IMR-90 (cell line): ENCODE results near the gene KLHL42. TPM values are rescaled to one million over a fixed set of nuclear protein-coding genes. Genes with fewer than 3 reads are reported as not detected.

Experiments used
- ATAC-seq: fragments of 200-7000 bp; cut with Tn5 transposase; 2 replicates; pipeline ENCODE4 v1.9.1; 2020; ENCODE audit warnings: low read depth, mild to moderate bottlenecking, moderate library complexity
- BruUV-seq: library from RNA; stranded (reverse); fragments of 400-500 nt; replicated peaks from 2 replicates; lab custom pipeline; 2021; lab: Mats Ljungman, UMichigan
- CTCF ChIA-PET: fragments of 300-600 bp; formaldehyde crosslinking; extraction: SDS; loops from one replicate; lab custom pipeline; 2021; ENCODE audit warnings: antibody characterized with exemption; lab: Yijun Ruan, JAX
- POLR2A ChIA-PET: fragments of 300-600 bp; sonication (Branson Sonifier 250); formaldehyde crosslinking; loops from one replicate; lab custom pipeline; 2022; ENCODE audit warnings: antibody characterized with exemption; ENCODE audit not compliant: unreplicated experiment; lab: Charles Lee
- DNase-seq: peaks from one replicate; pipeline ENCODE4 v3.0.0; 2013
- H2AFZ ChIP-seq: replicated peaks from 2 replicates; pipeline ENCODE3; 2013; ENCODE audit warnings: low read length, mild to moderate bottlenecking; ENCODE audit not compliant: poor library complexity
- H2AK5ac ChIP-seq: 2 replicates; pipeline ENCODE4 v1.6.1; 2013; ENCODE audit warnings: low read depth, low read length, inconsistent platforms
- H2AK9ac ChIP-seq: replicated peaks from 2 replicates; pipeline ENCODE3; 2013; ENCODE audit warnings: mild to moderate bottlenecking, low read depth, low read length, moderate library complexity; ENCODE audit not compliant: poor library complexity
- H2BK120ac ChIP-seq: 2 replicates; pipeline ENCODE4 v1.6.1; 2013; ENCODE audit warnings: low read depth, low read length, inconsistent platforms
- H2BK15ac ChIP-seq: 3 replicates; pipeline ENCODE4 v1.6.1; 2013; ENCODE audit warnings: low read depth, low read length, inconsistent platforms
- H2BK20ac ChIP-seq: 2 replicates; pipeline ENCODE4 v1.6.1; 2013; ENCODE audit warnings: low read depth, mild to moderate bottlenecking, inconsistent platforms, low read length, moderate library complexity
- H2BK5ac ChIP-seq: 2 replicates; pipeline ENCODE4 v1.6.1; 2013; ENCODE audit warnings: mild to moderate bottlenecking, low read depth, low read length, inconsistent platforms; ENCODE audit not compliant: poor library complexity, severe bottlenecking
- H3K14ac ChIP-seq: replicated peaks from 2 replicates; pipeline ENCODE4 v1.6.1; 2013; ENCODE audit warnings: low read depth, low read length, inconsistent platforms
- H3K18ac ChIP-seq: 2 replicates; pipeline ENCODE4 v1.6.1; 2013; ENCODE audit warnings: low read depth, low read length, control low read depth
- H3K23ac ChIP-seq: 2 replicates; pipeline ENCODE4 v1.6.1; 2013; ENCODE audit warnings: low read depth, low read length, inconsistent platforms
- H3K27ac ChIP-seq: 2 replicates; pipeline ENCODE4 v1.5.1; 2013; ENCODE audit warnings: mild to moderate bottlenecking, control low read depth, low read length; ENCODE audit not compliant: insufficient read depth
- H3K27me3 ChIP-seq: 2 replicates; pipeline ENCODE4 v1.6.1; 2013; ENCODE audit warnings: low read length; ENCODE audit not compliant: control insufficient read depth, insufficient read depth
- H3K36me3 ChIP-seq: 2 replicates; pipeline ENCODE4 v1.6.1; 2013; ENCODE audit warnings: low read length, mixed read lengths; ENCODE audit not compliant: control insufficient read depth, insufficient read depth
- H3K4ac ChIP-seq: 2 replicates; pipeline ENCODE4 v1.6.1; 2013; ENCODE audit warnings: low read depth, low read length, inconsistent platforms
- H3K4me1 ChIP-seq: 2 replicates; pipeline ENCODE4 v1.6.1; 2013; ENCODE audit warnings: low read length, mixed read lengths; ENCODE audit not compliant: control insufficient read depth, insufficient read depth
- H3K4me2 ChIP-seq: 2 replicates; pipeline ENCODE4 v1.6.1; 2013; ENCODE audit warnings: low read depth, mild to moderate bottlenecking, control low read depth, low read length, moderate library complexity
- H3K4me3 ChIP-seq: 2 replicates; pipeline ENCODE4 v1.5.1; 2013; ENCODE audit warnings: low read depth, mild to moderate bottlenecking, control low read depth, low read length, moderate library complexity; ENCODE audit not compliant: insufficient read depth
- H3K56ac ChIP-seq: 2 replicates; pipeline ENCODE4 v1.6.1; 2013; ENCODE audit warnings: low read length, inconsistent platforms; ENCODE audit not compliant: insufficient read depth; ENCODE audit errors: extremely low read depth
- H3K79me1 ChIP-seq, 2 experiments: 2 replicates each; pipeline ENCODE4 v1.6.1; 2013; ENCODE audit warnings: low read length in 2 of 2, inconsistent platforms in 1 of 2, low read depth in 1 of 2
- H3K9ac ChIP-seq: 2 replicates; pipeline ENCODE4 v1.6.1; 2013; ENCODE audit warnings: low read depth, low read length, control low read depth
- H3K9me1 ChIP-seq: 2 replicates; pipeline ENCODE4 v1.6.1; 2013; ENCODE audit warnings: low read length, inconsistent platforms; ENCODE audit not compliant: insufficient read depth
- H3K9me3 ChIP-seq: 2 replicates; pipeline ENCODE4 v1.6.1; 2013; ENCODE audit warnings: low read length; ENCODE audit not compliant: control insufficient read depth, insufficient read depth
- H4K20me1 ChIP-seq: 2 replicates; pipeline ENCODE4 v1.6.1; 2013; ENCODE audit warnings: low read length, inconsistent platforms; ENCODE audit not compliant: insufficient read depth
- H4K5ac ChIP-seq: 2 replicates; pipeline ENCODE4 v1.6.1; 2013; ENCODE audit warnings: mild to moderate bottlenecking, low read depth, low read length, control low read depth
- H4K8ac ChIP-seq, 2 experiments: 2 replicates each; pipeline ENCODE4 v1.6.1; 2013; ENCODE audit warnings: low read depth in 2 of 2, low read length in 2 of 2, control low read depth in 1 of 2, inconsistent platforms in 1 of 2
- H4K91ac ChIP-seq: 2 replicates; pipeline ENCODE4 v1.6.1; 2013; ENCODE audit warnings: low read depth, low read length, inconsistent platforms; ENCODE audit not compliant: insufficient read depth
- BHLHE40 ChIP-seq: fragments of 150-350 bp; IDR thresholded peaks from 2 replicates; pipeline ENCODE4 v1.6.1; 2016; ENCODE audit warnings: mild to moderate bottlenecking, low read depth, low read length
- CEBPB ChIP-seq: IDR thresholded peaks from 2 replicates; pipeline ENCODE4 v1.6.1; 2012; ENCODE audit warnings: low read depth, low read length, improper control_type of control experiment
- CHD1 ChIP-seq: IDR thresholded peaks from 2 replicates; pipeline ENCODE4 v1.6.1; 2012; ENCODE audit warnings: low read depth, low read length, improper control_type of control experiment
- ELK1 ChIP-seq: fragments of 150-350 bp; IDR thresholded peaks from 2 replicates; pipeline ENCODE4 v1.6.1; 2016; ENCODE audit warnings: low read depth, mild to moderate bottlenecking, low read length, moderate library complexity, borderline replicate concordance
- FOS ChIP-seq: fragments of 150-350 bp; IDR thresholded peaks from 2 replicates; pipeline ENCODE4 v1.6.1; 2016; ENCODE audit warnings: low read depth, low read length
- MAFK ChIP-seq: IDR thresholded peaks from 2 replicates; pipeline ENCODE4 v1.6.1; 2012; ENCODE audit warnings: low read depth, low read length, improper control_type of control experiment
- MAZ ChIP-seq: IDR thresholded peaks from 2 replicates; pipeline ENCODE4 v1.6.1; 2012; ENCODE audit warnings: low read depth, mild to moderate bottlenecking, low read length, improper control_type of control experiment, moderate library complexity, borderline replicate concordance
- POLR2A ChIP-seq: IDR thresholded peaks from 2 replicates; pipeline ENCODE4 v1.6.1; 2012; ENCODE audit warnings: mild to moderate bottlenecking, low read depth, low read length
- RAD21 ChIP-seq: IDR thresholded peaks from 2 replicates; pipeline ENCODE4 v1.6.1; 2012; ENCODE audit warnings: low read length, improper control_type of control experiment
- RCOR1 ChIP-seq: IDR thresholded peaks from 2 replicates; pipeline ENCODE4 v1.6.1; 2012; ENCODE audit warnings: mild to moderate bottlenecking, low read length, improper control_type of control experiment; ENCODE audit not compliant: insufficient replicate concordance
- RFX5 ChIP-seq: IDR thresholded peaks from 2 replicates; pipeline ENCODE4 v1.8.0; 2012; ENCODE audit warnings: low read depth, mild to moderate bottlenecking, low read length, moderate library complexity
- SMC3 ChIP-seq: fragments of 150-350 bp; IDR thresholded peaks from 2 replicates; pipeline ENCODE4 v1.6.1; 2016; ENCODE audit warnings: low read depth, mild to moderate bottlenecking, antibody characterized with exemption, low read length, moderate library complexity
- WGBS, 2 experiments: methylation state at CpG; one replicate each; pipeline versions ENCODE4 v1.1.5 to v1.1.7; 2013; ENCODE audit warnings: missing lambda C conversion rate in 2 of 2; ENCODE audit not compliant: insufficient read length in 1 of 2; ENCODE audit errors: extremely low coverage in 2 of 2; 5-methylcytosine and 5-hydroxymethylcytosine counted together
- dilution Hi-C: fragments of 300-500 bp; cut with HindIII; formaldehyde crosslinking; loops from one replicate; pipeline ENCODE4 v1.14.3; 2018; ENCODE audit warnings: low sequenced_read_pairs; ENCODE audit not compliant: unreplicated experiment
- in situ Hi-C: fragments of 300-500 bp; cut with MboI; formaldehyde crosslinking; loops from 3 replicates; pipeline ENCODE4 v1.14.3; 2019; ENCODE audit warnings: low sequenced_read_pairs, inconsistent platforms, mixed read lengths
- intact Hi-C: fragments of 100-400 bp; cut with micrococcal nuclease; formaldehyde crosslinking; loops from 2 replicates; pipeline ENCODE4 v1.10.0; 2022
- polyA plus RNA-seq, 3 experiments: library from polyadenylated mRNA; depleted of rRNA; stranded (reverse); fragments of >200 nt; gene quantifications; 2 replicates each; pipeline ENCODE4 v1.2.3, GENCODE V29; 2012; ENCODE audit warnings: low replicate concordance in 1 of 3
- total RNA-seq: library from RNA; depleted of rRNA; stranded (reverse); fragments of >200 nt; gene quantifications from 2 replicates; pipeline ENCODE4 v1.2.3, GENCODE V29; 2012

Gene KLHL42
- total and polyA plus RNA-seq, 2 of the 4 experiments (the other 2 are of a cell fraction), result 16.7 to 28.3 TPM

- intact Hi-C loops (no loop called here), dilution Hi-C loops (no loop called here), in situ Hi-C loops (no loop called here)
- H4K91ac ChIP-seq, result no peak overlapping the region
- no peak overlapping the region for H3K4me3 ChIP-seq
- H2BK120ac ChIP-seq, result peak overlapping the region; percentile 35; the same call in 1 of the 2 replicates
- H3K4me1 ChIP-seq, result peaks cover 20% of the 10 kb centered on the region
- no peak overlapping the region for H3K14ac ChIP-seq
- peaks cover 8% of the 10 kb centered on the region for H3K9me1 ChIP-seq
- H3K23ac ChIP-seq, result peak overlapping the region; percentile 58; the same call in 1 of the 2 replicates
- TF ChIP-seq POLR2A (no peak), RCOR1 (no peak), CEBPB (no peak), RAD21 (no peak), CHD1 (no peak), MAFK (no peak), SMC3 (no peak), FOS (no peak), MAZ (no peak), RFX5 (no peak), BHLHE40 (no peak), ELK1 (no peak)
- peaks cover 12% of the 10 kb centered on the region; the same call in 1 of the 2 replicates for H4K20me1 ChIP-seq
- no peak overlapping the region for H2AFZ ChIP-seq
- H3K79me1 ChIP-seq, result peaks cover 12 to 57% of the 10 kb centered on the region in 2 experiments; a peak in 3 of 4 replicates
- DNase-seq (no peak), ATAC-seq (no peak)
- no peaks in the 10 kb centered on the region for H3K9me3 ChIP-seq
- H2AK9ac ChIP-seq, result no peak overlapping the region
- H2BK5ac ChIP-seq, result peak overlapping the region; percentile 30
- H4K8ac ChIP-seq, result peak overlapping the region in 1 of 2 experiments; percentile 22; a peak in 2 of 4 replicates
- ChIA-PET CTCF (no interaction called here), POLR2A (no interaction called here)
- no TSS peak for BruUV-seq
- peak overlapping the region; percentile 64; the same call in 1 of the 2 replicates for H3K4ac ChIP-seq
- H3K36me3 ChIP-seq, result 0 out of 2 replicates have a peak, but pooled peaks cover 5% of the 10 kb centered on the region
- no peak overlapping the region for H3K18ac ChIP-seq
- H3K27ac ChIP-seq, result peak overlapping the region; percentile 29; the same call in 1 of the 2 replicates
- H2BK15ac ChIP-seq, result peak overlapping the region; percentile 91; the same call in 1 of the 3 replicates
- peak overlapping the region; percentile 81 for H2AK5ac ChIP-seq
- H3K27me3 ChIP-seq, result no peaks in the 10 kb centered on the region
- peak overlapping the region; percentile 76 for H3K4me2 ChIP-seq
- no peak overlapping the region for H4K5ac ChIP-seq
- WGBS, 2 experiments, result no CpG with 5 or more reads among the region's 1 CpG
- H2BK20ac ChIP-seq, result no peak overlapping the region
- peak overlapping the region; percentile 42; the same call in 1 of the 2 replicates for H3K9ac ChIP-seq
- peak overlapping the region; percentile 46; the same call in 1 of the 2 replicates for H3K56ac ChIP-seq
Measured at GRCh38 chr12:27782481-27782880, 2.4 kb downstream of the KLHL42 start.
